GM10266 (cell line): ENCODE results near the gene HTRA3.

Experiments used
- DNase-seq: peaks from one replicate; pipeline ENCODE4 v3.0.0; 2012; ENCODE audit errors: extremely low spot score
- CTCF ChIP-seq: IDR thresholded peaks from 2 replicates; pipeline ENCODE4 v1.5.1; 2012; ENCODE audit warnings: mild to moderate bottlenecking, low read depth; ENCODE audit not compliant: control insufficient read depth, insufficient read depth; ENCODE audit errors: missing control alignments

Gene HTRA3

GRCh38 chr4:8235686-8236085, 33.9 kb upstream of the HTRA3 start:
- TF ChIP-seq CTCF = no peak
- DNase-seq = no peak

- DNase-seq = no peak
- TF ChIP-seq CTCF = no peak
Observed at GRCh38 chr4:8236106-8236919, 33.2 kb upstream of the HTRA3 start.

- no peak for TF ChIP-seq CTCF
- no peak for DNase-seq
Observed at GRCh38 chr4:8236920-8237195, 32.7 kb upstream of the HTRA3 start.

GRCh38 chr4:8237256-8237989, 32.1 kb upstream of the HTRA3 start:
- TF ChIP-seq CTCF = no peak
- no peak for DNase-seq

- DNase-seq = no peak
- TF ChIP-seq CTCF = no peak
Observed at GRCh38 chr4:8238036-8238511, 31.5 kb upstream of the HTRA3 start.

GRCh38 chr4:8238515-8239053, 31.0 kb upstream of the HTRA3 start:
- peak; percentile 56 for DNase-seq
- peak; percentile 32 for TF ChIP-seq CTCF

- TF ChIP-seq CTCF = no peak
Observed at GRCh38 chr4:8239226-8239625, 30.3 kb upstream of the HTRA3 start.

More at GRCh38 chr4:8239226-8239625, 30.3 kb upstream of the HTRA3 start:
- no peak for DNase-seq
